ENCODE measurements around the gene IRAK2. TPM values are rescaled to one million over a fixed set of nuclear protein-coding genes. Genes with fewer than 3 reads are reported as not detected.

The IRAK2 gene
- total RNA-seq, 2 experiments from 2014 or later, result 1.4 TPM

GRCh38 chr3:10232137-10232536 is 67.4 kb downstream of the IRAK2 start:
- POLR2A ChIA-PET, result interaction anchor here (0.6 to 1.2 kb wide), 2 partner anchors 12 to 16 kb away, joined by 3 read pairs; partner anchors contain the start of gene TATDN2
- Histone ChIP-seq H3K4me2 (ENCODE audit: low read length) (no peak overlapping the region), H4K20me1 (ENCODE audit: insufficient read depth, low read length) (no peaks in the 10 kb centered on the region), H3K9me2 (ENCODE audit: insufficient read depth, low read length) (no peaks in the 10 kb centered on the region), H3K4me3 (ENCODE audit: low read depth, low read length, poor library complexity, severe bottlenecking) (no peak overlapping the region), H3K4me1 (ENCODE audit: insufficient read depth, low read length, poor library complexity, severe bottlenecking) (peaks cover 18% of the 10 kb centered on the region), H3K79me2 (ENCODE audit: insufficient read depth, low read depth, low read length) (no peaks in the 10 kb centered on the region), H3K27ac (ENCODE audit: low read depth, low read length, poor library complexity, severe bottlenecking) (no peak overlapping the region), H3K9me3 (ENCODE audit: low read length) (no peaks in the 10 kb centered on the region), H3K36me3 (ENCODE audit: insufficient read depth, low read length) (no peaks in the 10 kb centered on the region; the same call in 1 of the 2 replicates), H2AFZ (ENCODE audit: low read length) (no peak overlapping the region)
- BruUV-seq (replicated peaks), result no TSS peak
- no peak for TF ChIP-seq CTCF (conservative IDR thresholded peaks at IDR 0.05; ENCODE audit: low read length)
- TF ChIP-seq EZH2phosphoT487 (IDR thresholded peaks at IDR 0.05; ENCODE audit: borderline replicate concordance, low read depth, low read length), result no peak
- intact Hi-C loops (cut with micrococcal nuclease; ENCODE audit: unreplicated experiment), result no loop called here
- CTCF ChIA-PET (ENCODE audit: unreplicated experiment), result interaction anchor here (1.2 kb wide), 1 partner anchor 12 kb away, joined by 4 read pairs; no protein-coding TSS in a partner anchor
- no peak for DNase-seq (ENCODE audit: low spot score)

- Histone ChIP-seq H3K9me3 (ENCODE audit: low read length) (no peaks in the 10 kb centered on the region), H3K4me2 (ENCODE audit: low read length) (no peak overlapping the region), H2AFZ (ENCODE audit: low read length) (no peak overlapping the region), H3K27ac (ENCODE audit: low read depth, low read length, poor library complexity, severe bottlenecking) (no peak overlapping the region), H4K20me1 (ENCODE audit: insufficient read depth, low read length) (no peaks in the 10 kb centered on the region), H3K9me2 (ENCODE audit: insufficient read depth, low read length) (no peaks in the 10 kb centered on the region), H3K4me1 (ENCODE audit: insufficient read depth, low read length, poor library complexity, severe bottlenecking) (no peaks in the 10 kb centered on the region), H3K36me3 (ENCODE audit: insufficient read depth, low read length) (no peaks in the 10 kb centered on the region; the same call in 1 of the 2 replicates), H3K79me2 (ENCODE audit: insufficient read depth, low read depth, low read length) (no peaks in the 10 kb centered on the region), H3K4me3 (ENCODE audit: low read depth, low read length, poor library complexity, severe bottlenecking) (no peak overlapping the region)
- POLR2A ChIA-PET, result interaction anchor here (0.6 kb wide), 2 partner anchors 14 to 119 kb away, joined by 3 to 4 read pairs; partner anchors contain the start of gene TATDN2
- CTCF ChIA-PET (ENCODE audit: unreplicated experiment), result no interaction called here
- intact Hi-C loops (cut with micrococcal nuclease; ENCODE audit: unreplicated experiment), result no loop called here
- no peak for TF ChIP-seq EZH2phosphoT487 (IDR thresholded peaks at IDR 0.05; ENCODE audit: borderline replicate concordance, low read depth, low read length)
- no peak for TF ChIP-seq CTCF (conservative IDR thresholded peaks at IDR 0.05; ENCODE audit: low read length)
- BruUV-seq (replicated peaks), result no TSS peak
- DNase-seq (ENCODE audit: low spot score), result no peak
Measured at GRCh38 chr3:10233988-10234387, 69.3 kb downstream of the IRAK2 start.

- H3K27ac ChIP-seq (ENCODE audit: low read depth, low read length, poor library complexity, severe bottlenecking), result no peak overlapping the region
- no peaks in the 10 kb centered on the region for H4K20me1 ChIP-seq (ENCODE audit: insufficient read depth, low read length)
- no peaks in the 10 kb centered on the region; the same call in 1 of the 2 replicates for H3K36me3 ChIP-seq (ENCODE audit: insufficient read depth, low read length)
- no peak for DNase-seq (ENCODE audit: low spot score)
- no peak overlapping the region for H2AFZ ChIP-seq (ENCODE audit: low read length)
- no peak overlapping the region for H3K4me3 ChIP-seq (ENCODE audit: low read depth, low read length, poor library complexity, severe bottlenecking)
- no peaks in the 10 kb centered on the region for H3K9me3 ChIP-seq (ENCODE audit: low read length)
- intact Hi-C loops (cut with micrococcal nuclease; ENCODE audit: unreplicated experiment), result no loop called here
- BruUV-seq (replicated peaks), result no TSS peak
- ChIA-PET CTCF (ENCODE audit: unreplicated experiment) (no interaction called here), POLR2A (interaction anchor here (0.6 kb wide), 1 partner anchor 120 kb away, joined by 3 read pairs; no protein-coding TSS in a partner anchor)
- H3K4me1 ChIP-seq (ENCODE audit: insufficient read depth, low read length, poor library complexity, severe bottlenecking), result no peaks in the 10 kb centered on the region
- TF ChIP-seq CTCF (conservative IDR thresholded peaks at IDR 0.05; ENCODE audit: low read length), result no peak
- TF ChIP-seq EZH2phosphoT487 (IDR thresholded peaks at IDR 0.05; ENCODE audit: borderline replicate concordance, low read depth, low read length), result no peak
- no peak overlapping the region for H3K4me2 ChIP-seq (ENCODE audit: low read length)
- no peaks in the 10 kb centered on the region for H3K9me2 ChIP-seq (ENCODE audit: insufficient read depth, low read length)
- no peaks in the 10 kb centered on the region for H3K79me2 ChIP-seq (ENCODE audit: insufficient read depth, low read depth, low read length)
Measured at GRCh38 chr3:10234526-10235230, 70.0 kb downstream of the IRAK2 start.

Data from OCI-LY7 (cell line).